ENCODE data around the gene NR1D1. TPM values are rescaled to one million over a fixed set of nuclear protein-coding genes. Genes with fewer than 3 reads are reported as not detected.

The NR1D1 gene
- total and polyA plus RNA-seq, 2 of the 13 experiments (the other 11 are each of a cell fraction or from before 2014, with no cell fraction given), result 2.1 to 2.7 TPM

GRCh38 chr17:40075201-40075941 lies 25.0 kb downstream of the NR1D1 start (continued):
- no peak for TF ChIP-seq AKNA (CRISPR knock-in tag; IDR thresholded peaks at IDR 0.05; ENCODE audit: borderline replicate concordance)
- no peak for TF ChIP-seq KDM1A (CRISPR knock-in tag; IDR thresholded peaks at IDR 0.05)
- TF ChIP-seq FOSL1 (CRISPR knock-in tag; IDR thresholded peaks at IDR 0.05; ENCODE audit: borderline replicate concordance), result no peak
- no peak for TF ChIP-seq MTERF4 (CRISPR knock-in tag; IDR thresholded peaks at IDR 0.05)
- no peak; the same call in 1 of the 2 replicates for TF ChIP-seq HIC2 (CRISPR knock-in tag; IDR thresholded peaks at IDR 0.05; ENCODE audit: low read depth)
- no peak for TF ChIP-seq ZNF678 (CRISPR knock-in tag; IDR thresholded peaks at IDR 0.05)
- TF ChIP-seq PLRG1 (conservative IDR thresholded peaks at IDR 0.05), result no peak
- no peak for TF ChIP-seq RBM39 (IDR thresholded peaks at IDR 0.05; ENCODE audit: low read depth, low read length, poor library complexity, severe bottlenecking)
- no peak for TF ChIP-seq ZNF781 (CRISPR knock-in tag; IDR thresholded peaks at IDR 0.05; ENCODE audit: borderline replicate concordance, not compliant biosample characterization)
- TF ChIP-seq SRY (CRISPR knock-in tag; IDR thresholded peaks at IDR 0.05), result no peak
- TF ChIP-seq ZNF878 (CRISPR knock-in tag; IDR thresholded peaks at IDR 0.05), result no peak
- TF ChIP-seq AGO2 (optimal IDR thresholded peaks at IDR 0.05; ENCODE audit: low read depth, low read length), result no peak
- TF ChIP-seq CENPT (CRISPR knock-in tag; IDR thresholded peaks at IDR 0.05; ENCODE audit: low read depth), result no peak
- no peak for TF ChIP-seq ATF7-NPFF (CRISPR knock-in tag; IDR thresholded peaks at IDR 0.05; ENCODE audit: low read depth)
- TF ChIP-seq SMAD9 (CRISPR knock-in tag; IDR thresholded peaks at IDR 0.05), result no peak
- no peak; the same call in 1 of the 2 replicates for TF ChIP-seq ZBTB38 (CRISPR knock-in tag; IDR thresholded peaks at IDR 0.05)
- TF ChIP-seq DMAP1 (CRISPR knock-in tag; IDR thresholded peaks at IDR 0.05), result no peak
- no peak for TF ChIP-seq BCLAF1 (IDR thresholded peaks at IDR 0.05)
- no peak for TF ChIP-seq NFIC (IDR thresholded peaks at IDR 0.05; ENCODE audit: low read length)
- no peak for TF ChIP-seq ZNF282 (IDR thresholded peaks at IDR 0.05; ENCODE audit: partially characterized antibody)
